Natural killer cell (primary cell): Measurements from ENCODE around the gene ASTN2. TPM values are rescaled to one million over a fixed set of nuclear protein-coding genes. Genes with fewer than 3 reads are reported as not detected.

Experiments used
- ATAC-seq, 3 donors: fragments of 150-1000 bp in 2 of 3; fragments of 200-7000 bp in 1 of 3; cut with Tn5 transposase; 1 replicate in 1 of 3; 2 replicates in 2 of 3; pipeline ENCODE4 v1.10.0; 2021; ENCODE audit warnings: mild to moderate bottlenecking in 2 of 3, moderate library complexity in 2 of 3
- DNase-seq, 2 donors: peaks; one replicate each; pipeline versions ENCODE4 v3.0.0 to v3.0.0-alpha.2; 2013 to 2021; ENCODE audit warnings: mixed read lengths in 1 of 2
- H3K27ac ChIP-seq: one replicate; pipeline ENCODE4 v1.5.1; 2013; ENCODE audit warnings: mild to moderate bottlenecking, low read length
- H3K27me3 ChIP-seq: one replicate; pipeline ENCODE4 v1.6.1; 2013; ENCODE audit warnings: low read length; ENCODE audit not compliant: control insufficient read depth, insufficient read depth
- H3K36me3 ChIP-seq: one replicate; pipeline ENCODE4 v1.6.1; 2013; ENCODE audit warnings: low read length; ENCODE audit not compliant: control insufficient read depth, insufficient read depth
- H3K4me1 ChIP-seq: one replicate; pipeline ENCODE4 v1.6.1; 2013; ENCODE audit warnings: low read length; ENCODE audit not compliant: control insufficient read depth, insufficient read depth
- H3K4me3 ChIP-seq: one replicate; pipeline ENCODE4 v1.5.1; 2013; ENCODE audit warnings: low read length
- H3K9me3 ChIP-seq: one replicate; pipeline ENCODE4 v1.6.1; 2013; ENCODE audit warnings: low read length; ENCODE audit not compliant: control insufficient read depth, insufficient read depth
- H3K27ac Mint-ChIP-seq, 2 donors: one replicate each; pipeline ENCODE4 v1.8.0; 2022; ENCODE audit warnings: mild to moderate bottlenecking in 2 of 2, mixed read lengths in 2 of 2, moderate library complexity in 1 of 2
- H3K27me3 Mint-ChIP-seq, 2 donors: one replicate each; pipeline ENCODE4 v1.8.0; 2022; ENCODE audit warnings: low read depth in 2 of 2, mixed read lengths in 2 of 2
- H3K36me3 Mint-ChIP-seq: one replicate; pipeline ENCODE4 v1.8.0; 2022; ENCODE audit warnings: mixed read lengths
- H3K4me1 Mint-ChIP-seq, 2 donors: one replicate each; pipeline ENCODE4 v1.8.0; 2022; ENCODE audit warnings: mixed read lengths in 2 of 2
- H3K4me3 Mint-ChIP-seq: one replicate; pipeline ENCODE4 v1.8.0; 2022; ENCODE audit warnings: mild to moderate bottlenecking, moderate library complexity, mixed read lengths
- H3K9me3 Mint-ChIP-seq, 2 donors: one replicate each; pipeline ENCODE4 v1.8.0; 2022; ENCODE audit warnings: mixed read lengths in 2 of 2
- CTCF ChIP-seq: fragments of 200-600 bp; IDR thresholded peaks from one replicate; pipeline ENCODE4 v1.8.0; 2022; ENCODE audit warnings: antibody characterized with exemption
- WGBS: methylation state at CpG from one replicate; pipeline ENCODE4 v1.1.7; 2013; ENCODE audit warnings: missing lambda C conversion rate; ENCODE audit not compliant: insufficient coverage; 5-methylcytosine and 5-hydroxymethylcytosine counted together
- intact Hi-C: fragments of 100-400 bp; cut with micrococcal nuclease; formaldehyde crosslinking; loops from one replicate; pipeline ENCODE4 v1.14.2; 2022
- total RNA-seq, 4 donors: library from RNA; stranded (reverse); fragments of 120-200 nt in 1 of 4; gene quantifications; one replicate each; pipeline versions ENCODE4 v1.2.3 to v1.2.4, GENCODE V29; 2013 to 2022

The ASTN2 gene
- total RNA-seq, 3 donors from 2014 or later (not counting 1 experiment from before 2014, with no cell fraction given), result 3.0 to 3.5 (median 3.2) TPM

GRCh38 chr9:116857321-116857720 lies 557.5 kb downstream of the ASTN2 start:
- Mint-ChIP-seq H3K9me3 (peaks cover 0 to 3% of the 10 kb centered on the region in 2 donors), H3K4me3 (no peak overlapping the region), H3K27ac (no peak overlapping the region), H3K27me3 (no peaks in the 10 kb centered on the region), H3K4me1 (no peaks in the 10 kb centered on the region), H3K36me3 (no peaks in the 10 kb centered on the region)
- H3K9me3 ChIP-seq, result no peaks in the 10 kb centered on the region
- DNase-seq, result no peak
- no peaks in the 10 kb centered on the region for H3K36me3 ChIP-seq
- no peak for ATAC-seq
- intact Hi-C loops, result no loop called here
- no peak overlapping the region for H3K4me3 ChIP-seq
- H3K27me3 ChIP-seq, result no peaks in the 10 kb centered on the region
- H3K4me1 ChIP-seq, result no peaks in the 10 kb centered on the region
- no peak overlapping the region for H3K27ac ChIP-seq
- no CpG with 5 or more reads among the region's 2 CpGs for WGBS
- TF ChIP-seq CTCF, result no peak

DNA sequence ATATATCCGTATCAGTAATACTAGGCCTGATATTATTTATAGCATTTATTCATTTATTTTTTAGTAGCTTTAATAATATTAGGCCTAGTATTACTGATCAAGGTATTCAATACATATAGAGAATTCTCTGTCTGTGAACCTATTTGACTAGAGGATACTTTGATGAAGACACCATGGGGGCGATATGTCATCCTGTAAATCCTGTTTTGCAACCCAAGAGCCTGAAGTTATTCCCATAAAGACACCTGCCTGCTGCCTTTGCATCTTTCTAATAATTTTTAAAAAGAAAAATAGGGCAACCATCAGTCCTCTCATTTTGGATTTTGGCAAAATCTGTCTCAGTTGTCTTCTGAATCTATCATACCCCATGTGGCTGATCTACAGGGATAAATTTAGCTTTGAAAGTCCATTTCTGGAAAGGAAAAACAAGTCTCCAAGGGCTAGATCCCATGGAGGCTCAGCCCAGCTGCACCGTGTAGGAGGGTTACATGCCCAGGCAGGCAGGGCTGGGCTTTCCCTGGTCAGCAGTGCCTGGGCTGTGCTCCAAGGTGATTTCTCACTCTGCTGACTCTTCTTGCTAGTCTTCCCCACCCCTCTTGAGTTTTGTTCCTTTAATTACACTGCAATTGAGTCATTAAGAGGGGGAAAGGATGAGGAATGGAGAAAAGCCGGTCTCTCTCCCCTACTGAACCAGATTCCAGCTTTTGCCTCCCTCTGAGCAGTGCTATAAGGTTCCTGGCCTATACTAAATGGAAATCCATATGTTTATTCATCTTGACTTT lies 558.8 kb downstream of the ASTN2 start:
- H3K4me3 Mint-ChIP-seq, result no peak overlapping the region
- H3K27ac Mint-ChIP-seq, result no peak overlapping the region
- Histone ChIP-seq H3K27me3 (no peaks in the 10 kb centered on the region), H3K4me3 (no peak overlapping the region), H3K4me1 (no peaks in the 10 kb centered on the region), H3K27ac (no peak overlapping the region), H3K9me3 (no peaks in the 10 kb centered on the region), H3K36me3 (no peaks in the 10 kb centered on the region)
- DNase-seq (no peak), ATAC-seq (no peak)
- 74% methylated on average over 2 of the region's 4 CpGs for WGBS
- no peaks in the 10 kb centered on the region for H3K36me3 Mint-ChIP-seq
- no peaks in the 10 kb centered on the region for H3K27me3 Mint-ChIP-seq
- H3K4me1 Mint-ChIP-seq, result no peaks in the 10 kb centered on the region
- H3K9me3 Mint-ChIP-seq, result peaks cover 0 to 3% of the 10 kb centered on the region in 2 donors
- intact Hi-C loops, result no loop called here
- TF ChIP-seq CTCF, result no peak

DNA sequence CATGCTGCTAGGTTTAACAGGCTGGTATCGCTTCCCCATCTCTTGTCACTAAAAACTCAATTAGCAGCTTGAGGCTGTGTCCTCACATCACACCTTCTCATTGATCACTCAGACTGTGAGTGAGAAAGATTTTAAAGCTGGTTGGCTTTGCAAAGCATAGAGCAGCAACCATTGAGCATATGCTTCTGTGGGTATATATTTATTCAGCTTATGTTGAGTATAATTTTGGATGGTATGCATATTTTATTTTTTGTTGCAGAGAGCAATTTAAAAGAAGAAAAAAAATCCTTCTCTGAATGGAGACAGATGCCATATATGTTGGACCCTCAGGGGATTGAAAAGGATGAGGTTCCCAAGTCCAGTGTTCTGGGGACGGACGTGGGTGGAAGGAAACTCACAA lies 565.1 kb downstream of the ASTN2 start:
- Histone ChIP-seq H3K27ac (no peak overlapping the region), H3K27me3 (no peaks in the 10 kb centered on the region), H3K4me3 (no peak overlapping the region), H3K4me1 (no peaks in the 10 kb centered on the region), H3K9me3 (no peaks in the 10 kb centered on the region), H3K36me3 (no peaks in the 10 kb centered on the region)
- 53% methylated on average over 3 of the region's 3 CpGs for WGBS
- no peak for DNase-seq
- no peaks in the 10 kb centered on the region for H3K36me3 Mint-ChIP-seq
- no peak overlapping the region for H3K4me3 Mint-ChIP-seq
- H3K27me3 Mint-ChIP-seq, result no peaks in the 10 kb centered on the region
- no peak for TF ChIP-seq CTCF
- H3K4me1 Mint-ChIP-seq, result no peaks in the 10 kb centered on the region
- H3K9me3 Mint-ChIP-seq, result peaks cover 0 to 2% of the 10 kb centered on the region in 2 donors
- no peak for ATAC-seq
- intact Hi-C loops, result no loop called here
- H3K27ac Mint-ChIP-seq, result no peak overlapping the region

GRCh38 chr9:116844621-116845020 lies 570.2 kb downstream of the ASTN2 start:
- intact Hi-C loops, result no loop called here
- no peak for TF ChIP-seq CTCF
- Histone ChIP-seq H3K27me3 (no peaks in the 10 kb centered on the region), H3K4me1 (no peaks in the 10 kb centered on the region), H3K9me3 (no peaks in the 10 kb centered on the region), H3K36me3 (no peaks in the 10 kb centered on the region), H3K4me3 (no peak overlapping the region), H3K27ac (no peak overlapping the region)
- Mint-ChIP-seq H3K4me1 (no peaks in the 10 kb centered on the region), H3K36me3 (no peaks in the 10 kb centered on the region), H3K4me3 (no peak overlapping the region), H3K27ac (no peak overlapping the region), H3K9me3 (no peaks in the 10 kb centered on the region), H3K27me3 (no peaks in the 10 kb centered on the region)
- no peak for DNase-seq
- ATAC-seq, result no peak
